T47D (cell line): ENCODE results near the gene TJAP1.
"Not testable (repeated sequence)": the region's sequence is repeated elsewhere in the genome, so short reads cannot be mapped to it uniquely, and the experiment has no call there.

ENCODE experiments used
- DNase-seq, 2 experiments: peaks; one replicate each; pipeline versions ENCODE4 v3.0.0 to v3.0.0-alpha.2; 2011 to 2012; ENCODE audit warnings: low read depth in 1 of 2, low spot score in 1 of 2
- JUND ChIP-seq: IDR thresholded peaks from 2 replicates; pipeline ENCODE4 v1.6.1; 2012; ENCODE audit warnings: low read depth
- in situ Hi-C: cut with HindIII; loops from 2 replicates; pipeline ENCODE4 v1.10.0; 2016; ENCODE audit warnings: low sequenced_read_pairs, low pct_unique_long_range_greater_than_20kb

Gene TJAP1

GRCh38 chr6:43455531-43456428, 21.6 kb upstream of the TJAP1 start, which contains the start of gene DLK2:
Gene DLK2, minus strand, starts transcription at chr6:43455548. Its CDS starts 723 bp downstream, at chr6:43454825.
- in situ Hi-C loops, result no loop called here
- peak; percentile 44 to 50 for DNase-seq
- no peak for TF ChIP-seq JUND

- in situ Hi-C loops, result no loop called here
- DNase-seq, result no peak
- TF ChIP-seq JUND, result no peak
Observed at GRCh38 chr6:43457643-43458042, 19.7 kb upstream of the TJAP1 start.

GRCh38 chr6:43458154-43458553, 19.2 kb upstream of the TJAP1 start:
- in situ Hi-C loops, DNase-seq: not testable (repeated sequence)

GRCh38 chr6:43459535-43459934, 17.8 kb upstream of the TJAP1 start:
- no peak for TF ChIP-seq JUND
- in situ Hi-C loops, result no loop called here
- DNase-seq, result no peak

- no peak for TF ChIP-seq JUND
- no peak for DNase-seq
- in situ Hi-C loops, result no loop called here
Observed at GRCh38 chr6:43460032-43460431, 17.3 kb upstream of the TJAP1 start.

GRCh38 chr6:43461936-43462335, 15.4 kb upstream of the TJAP1 start:
- DNase-seq, result no peak
- no peak for TF ChIP-seq JUND
- in situ Hi-C loops, result no loop called here

GRCh38 chr6:43464337-43464736, 13.0 kb upstream of the TJAP1 start:
- in situ Hi-C loops, result no loop called here

GRCh38 chr6:43465948-43466347, 11.4 kb upstream of the TJAP1 start:
- DNase-seq, result no peak
- TF ChIP-seq JUND, result no peak
- in situ Hi-C loops, result no loop called here

More at GRCh38 chr6:43464337-43464736, 13.0 kb upstream of the TJAP1 start:
- TF ChIP-seq JUND, result no peak
- no peak for DNase-seq

- DNase-seq, in situ Hi-C loops: not testable (repeated sequence)
Observed at GRCh38 chr6:43467265-43467664, 10.1 kb upstream of the TJAP1 start.

- no peak for TF ChIP-seq JUND
- in situ Hi-C loops, result no loop called here
- DNase-seq, result no peak
Observed at GRCh38 chr6:43467752-43468151, 9.6 kb upstream of the TJAP1 start.

GRCh38 chr6:43468240-43468639, 9.1 kb upstream of the TJAP1 start:
- in situ Hi-C loops, result no loop called here
- no peak for TF ChIP-seq JUND
- no peak for DNase-seq

GRCh38 chr6:43468748-43469681, 8.4 kb upstream of the TJAP1 start:
- TF ChIP-seq JUND, result no peak
- in situ Hi-C loops, result no loop called here
- peak in 1 of 2 experiments; percentile 28 for DNase-seq

GRCh38 chr6:43469947-43470346, 7.4 kb upstream of the TJAP1 start:
- TF ChIP-seq JUND, result no peak
- in situ Hi-C loops, result no loop called here
- DNase-seq, result no peak
